Kidney (tissue), 14 donors: ENCODE data around the gene RARRES1. TPM values are rescaled to one million over a fixed set of nuclear protein-coding genes. Genes with fewer than 3 reads are reported as not detected.

Source experiments
- DNase-seq, 5 donors: peaks; one replicate each; pipeline ENCODE4 v3.0.0-alpha.2; 2013 to 2020
- FAIRE-seq: peaks from 2 replicates; lab custom pipeline; 2012; peaks lifted over from hg19 to GRCh38; lab: Jason Lieb, UNC
- H3K27ac ChIP-seq, 2 donors: one replicate each; pipeline ENCODE4 v1.7.0; 2013; ENCODE audit warnings: low read depth in 2 of 2, low read length in 2 of 2, inconsistent platforms in 1 of 2
- H3K27me3 ChIP-seq: one replicate; pipeline ENCODE4 v1.7.1; 2013; ENCODE audit warnings: low read length, inconsistent platforms; ENCODE audit not compliant: control insufficient read depth, insufficient read depth
- H3K36me3 ChIP-seq, 3 donors: one replicate each; pipeline versions ENCODE4 v1.7.0 to v1.7.1; 2013; ENCODE audit warnings: low read length in 3 of 3, control low read depth in 1 of 3, inconsistent platforms in 1 of 3; ENCODE audit not compliant: insufficient read depth in 3 of 3, control insufficient read depth in 2 of 3
- H3K4me1 ChIP-seq, 3 donors: one replicate each; pipeline versions ENCODE4 v1.7.0 to v1.7.1; 2013; ENCODE audit warnings: low read length in 3 of 3, inconsistent platforms in 1 of 3, low read depth in 1 of 3; ENCODE audit not compliant: control insufficient read depth in 2 of 3, insufficient read depth in 2 of 3
- H3K4me3 ChIP-seq, 3 donors: one replicate each; pipeline versions ENCODE4 v1.7.0 to v1.8.1; 2013; ENCODE audit warnings: low read length in 3 of 3, control low read depth in 1 of 3, inconsistent platforms in 1 of 3
- H3K9ac ChIP-seq, 3 donors: one replicate each; pipeline versions ENCODE4 v1.7.0 to v1.7.1; 2013; ENCODE audit warnings: low read length in 3 of 3, control low read depth in 1 of 3, inconsistent platforms in 1 of 3
- H3K9me3 ChIP-seq, 3 donors: one replicate each; pipeline versions ENCODE4 v1.7.0 to v1.7.1; 2013; ENCODE audit warnings: low read length in 3 of 3, control low read depth in 1 of 3, inconsistent platforms in 1 of 3; ENCODE audit not compliant: control insufficient read depth in 2 of 3, insufficient read depth in 1 of 3
- CTCF ChIP-seq: IDR thresholded peaks from 3 replicates; pipeline ENCODE4 v1.5.1; 2012; ENCODE audit warnings: mild to moderate bottlenecking, moderate library complexity, borderline replicate concordance; ENCODE audit not compliant: insufficient read depth; ENCODE audit errors: extremely low read depth
- intact Hi-C: fragments of 100-400 bp; cut with DNase I; formaldehyde crosslinking; loops from one replicate; pipeline ENCODE4 v1.11.1; 2022
- polyA plus RNA-seq: library from polyadenylated mRNA; stranded (reverse); fragments of 350-450 nt; fragmentation: Illumina TruSeq; extraction: RNeasy Lipid Tissue Mini Kit (QIAGEN cat#74804); gene quantifications from one replicate; pipeline ENCODE4 v1.2.3, GENCODE V29; 2014; ENCODE audit warnings: low read depth, low replicate concordance; ENCODE audit not compliant: insufficient read depth
- total RNA-seq: library from RNA; stranded (reverse); fragmentation: NEBNext Ultra II Directional; extraction: Animal tissue kit (Norgen Biotek cat#: 25700); gene quantifications from one replicate; pipeline ENCODE4 v1.2.1, GENCODE V29; 2021
- donor health status: control.
- donor health status: control.
- donor health status: control.
- donor health status: control.
- donor health status: control.
- donor health status: DM: yes; HTN: yes; CAD: no.
- donor health status: Normal renal cell carcinoma (clear cell type).

RARRES1 gene
- total and polyA plus RNA-seq, 2 donors from 2014 or later: 10.3 to 94.0 TPM

GRCh38 chr3:158739661-158740060, 7.4 kb upstream of the RARRES1 start:
- no peak for FAIRE-seq
- H3K4me3 ChIP-seq: no peak overlapping the region
- H3K27me3 ChIP-seq: no peaks in the 10 kb centered on the region
- no peak overlapping the region for H3K27ac ChIP-seq
- no peak for TF ChIP-seq CTCF
- H3K9me3 ChIP-seq: peaks cover 0 to 5% (median 0%) of the 10 kb centered on the region in 3 donors
- no peaks in the 10 kb centered on the region for H3K36me3 ChIP-seq
- H3K9ac ChIP-seq: no peak overlapping the region
- no peaks in the 10 kb centered on the region for H3K4me1 ChIP-seq
- no peak for DNase-seq
- intact Hi-C loops: no loop called here

- H3K27me3 ChIP-seq: no peaks in the 10 kb centered on the region
- DNase-seq: no peak
- no peaks in the 10 kb centered on the region for H3K4me1 ChIP-seq
- H3K4me3 ChIP-seq: no peak overlapping the region
- H3K27ac ChIP-seq: no peak overlapping the region
- no peak for FAIRE-seq
- no peak for TF ChIP-seq CTCF
- H3K36me3 ChIP-seq: no peaks in the 10 kb centered on the region
- intact Hi-C loops: no loop called here
- H3K9me3 ChIP-seq: peaks cover 0 to 5% (median 0%) of the 10 kb centered on the region in 3 donors
- no peak overlapping the region for H3K9ac ChIP-seq
Observed at GRCh38 chr3:158739078-158739477, 6.8 kb upstream of the RARRES1 start.

GRCh38 chr3:158738653-158739052, 6.4 kb upstream of the RARRES1 start:
- intact Hi-C loops: no loop called here
- no peak overlapping the region for H3K27ac ChIP-seq

More at GRCh38 chr3:158738653-158739052, 6.4 kb upstream of the RARRES1 start:
- DNase-seq (no peak), FAIRE-seq (no peak)
- Histone ChIP-seq H3K9ac (no peak overlapping the region), H3K27me3 (no peaks in the 10 kb centered on the region), H3K4me1 (no peaks in the 10 kb centered on the region), H3K4me3 (no peak overlapping the region), H3K36me3 (no peaks in the 10 kb centered on the region), H3K9me3 (peaks cover 0 to 5% (median 0%) of the 10 kb centered on the region in 3 donors)
- TF ChIP-seq CTCF: no peak
